Caco-2 (cell line): ENCODE data around the gene NFE2. TPM values are rescaled to one million over a fixed set of nuclear protein-coding genes. Genes with fewer than 3 reads are reported as not detected.

Experiments
- Bru-seq: library from RNA; stranded (reverse); fragments of 400-500 nt; gene quantifications from one replicate; lab custom pipeline; 2021; lab: Mats Ljungman, UMichigan
- BruChase-seq, 2 experiments: library from RNA; stranded (reverse); fragments of 400-500 nt; gene quantifications; one replicate each; lab custom pipeline; 2021; lab: Mats Ljungman, UMichigan
- BruUV-seq: library from RNA; stranded (reverse); fragments of 400-500 nt; replicated peaks from 2 replicates; lab custom pipeline; 2021; lab: Mats Ljungman, UMichigan
- CTCF ChIA-PET: fragments of 300-600 bp; sonication (Branson Sonifier 250); formaldehyde crosslinking; loops from one replicate; lab custom pipeline; 2022; ENCODE audit warnings: antibody characterized with exemption; lab: Charles Lee
- POLR2A ChIA-PET: fragments of 300-600 bp; sonication (Branson Sonifier 250); formaldehyde crosslinking; loops from one replicate; lab custom pipeline; 2022; ENCODE audit warnings: antibody characterized with exemption; lab: Charles Lee
- DNase-seq, 2 experiments: peaks; one replicate each; pipeline versions ENCODE4 v3.0.0 to v3.0.0-alpha.2; 2020 to 2022
- H3K27me3 ChIP-seq: replicated peaks from 2 replicates; pipeline ENCODE4 v1.6.0; 2011; ENCODE audit warnings: low read length; ENCODE audit not compliant: control insufficient read depth, insufficient read depth
- H3K36me3 ChIP-seq: 2 replicates; pipeline ENCODE4 v1.5.1; 2011; ENCODE audit warnings: low read length; ENCODE audit not compliant: control insufficient read depth, insufficient read depth
- H3K4me1 ChIP-seq: fragments of 250-450 bp; sonication (Bioruptor Pico); 2 replicates; pipeline ENCODE4 v1.5.1; 2020; ENCODE audit warnings: mild to moderate bottlenecking
- H3K4me3 ChIP-seq: 2 replicates; pipeline ENCODE4 v1.5.1; 2011; ENCODE audit warnings: low read depth, mild to moderate bottlenecking, control low read depth, low read length
- H3K9me3 ChIP-seq: fragments of 250-450 bp; sonication (Bioruptor Pico); 2 replicates; pipeline ENCODE4 v1.5.1; 2020; ENCODE audit warnings: mild to moderate bottlenecking, moderate library complexity
- H3K27ac Mint-ChIP-seq: one replicate; pipeline ENCODE4 v1.8.0; 2022; ENCODE audit warnings: mixed read lengths; ENCODE audit not compliant: unreplicated experiment
- H3K27me3 Mint-ChIP-seq: one replicate; pipeline ENCODE4 v1.8.0; 2022; ENCODE audit warnings: mixed read lengths; ENCODE audit not compliant: insufficient read depth, unreplicated experiment
- H3K36me3 Mint-ChIP-seq: one replicate; pipeline ENCODE4 v1.8.0; 2022; ENCODE audit warnings: mild to moderate bottlenecking, mixed read lengths; ENCODE audit not compliant: insufficient read depth, unreplicated experiment
- H3K4me1 Mint-ChIP-seq: one replicate; pipeline ENCODE4 v1.8.0; 2022; ENCODE audit warnings: low read depth, mixed read lengths; ENCODE audit not compliant: unreplicated experiment
- H3K4me3 Mint-ChIP-seq: one replicate; pipeline ENCODE4 v1.8.0; 2022; ENCODE audit warnings: mild to moderate bottlenecking, moderate library complexity, mixed read lengths; ENCODE audit not compliant: unreplicated experiment
- H3K9me3 Mint-ChIP-seq: one replicate; pipeline ENCODE4 v1.8.0; 2022; ENCODE audit warnings: mixed read lengths; ENCODE audit not compliant: unreplicated experiment
- CTCF ChIP-seq, 2 experiments: fragments of 200-600 bp in 1 of 2; IDR thresholded peaks; 1 replicate in 1 of 2; 2 replicates in 1 of 2; pipeline versions ENCODE4 v1.5.1 to v1.8.0; 2011 to 2022; ENCODE audit warnings: antibody characterized with exemption in 1 of 2, control low read depth in 1 of 2, inconsistent platforms in 1 of 2, low read depth in 1 of 2, low read length in 1 of 2, mild to moderate bottlenecking in 1 of 2, moderate library complexity in 1 of 2; ENCODE audit not compliant: insufficient read depth in 1 of 2, severe bottlenecking in 1 of 2, unreplicated experiment in 1 of 2
- intact Hi-C: fragments of 100-400 bp; cut with micrococcal nuclease; formaldehyde crosslinking; loops from one replicate; pipeline ENCODE4 v1.10.0; 2022; ENCODE audit not compliant: unreplicated experiment
- long read RNA-seq: library from polyadenylated mRNA; stranded (forward); transcript quantifications from one replicate; pipeline ENCODE4 v2.0.0, GENCODE V29; 2022
- total RNA-seq: library from RNA; stranded (reverse); gene quantifications from 2 replicates; pipeline ENCODE4 v1.2.3, GENCODE V29; 2022

NFE2 gene
- 5.7 and 6.2 TPM in 2 replicates for total RNA-seq
- percentile 48 among the genes with signal in this experiment for Bru-seq, nascent RNA
- percentile 48 among the genes with signal in this experiment for BruChase-seq, experiment 1, labeled RNA remaining after a 2-hour chase
- percentile 43 among the genes with signal in this experiment for BruChase-seq, experiment 2, labeled RNA remaining after a 6-hour chase
- long read RNA-seq, transcript NFE2-202 (3 exons, 1,762 nt): major isoform, 5 of 13 reads
- long read RNA-seq, partial matches to known transcripts: 4 of 13 reads
- long read RNA-seq, other reads (novel, unspliced or antisense): 1 of 13 reads

GRCh38 chr12:54300732-54301427 is at the start of gene NFE2:
Gene NFE2 (minus strand): TSS chr12:54301015. CDS start chr12:54295248, 5,767 bp downstream.
- no TSS peak for BruUV-seq
- TF ChIP-seq CTCF (IDR thresholded peaks at IDR 0.05; ENCODE audit: insufficient read depth in 1 of 2, low read depth in 1 of 2, low read length in 1 of 2, severe bottlenecking in 1 of 2, unreplicated experiment in 1 of 2): no peak
- H3K27ac Mint-ChIP-seq: peak within 1 kb of the TSS; percentile 60
- POLR2A ChIA-PET: interaction anchor here (0.8 to 3.5 kb wide), 5 partner anchors 10 to 42 kb away, joined by 4 to 26 read pairs (median 6); partner anchors contain the start of genes CBX5, COPZ1 and HNRNPA1
- intact Hi-C loops: loop anchor here (1.0 to 5.0 kb wide), 4 partner anchors 21 to 58 kb away; partner anchors contain the start of genes CBX5 and HNRNPA1
- no peaks in the 10 kb centered on the region for H3K27me3 Mint-ChIP-seq
- H3K4me1 Mint-ChIP-seq: peaks cover 42% of the 10 kb centered on the region
- peak; percentile 91 for DNase-seq
- Histone ChIP-seq H3K27me3 (no peaks in the 10 kb centered on the region), H3K4me1 (peaks cover 35% of the 10 kb centered on the region), H3K9me3 (no peaks in the 10 kb centered on the region), H3K36me3 (no peaks in the 10 kb centered on the region), H3K4me3 (peak within 1 kb of the TSS; percentile 59)
- H3K9me3 Mint-ChIP-seq: no peaks in the 10 kb centered on the region
- no peaks in the 10 kb centered on the region for H3K36me3 Mint-ChIP-seq
- CTCF ChIA-PET: interaction anchor here (0.6 to 4.8 kb wide), 9 partner anchors 9 to 295 kb away, joined by 3 to 28 read pairs (median 4); partner anchors contain the start of genes COPZ1 and HNRNPA1
- H3K4me3 Mint-ChIP-seq: peak within 1 kb of the TSS; percentile 79

GRCh38 chr12:54349679-54350078 is 48.9 kb upstream of the NFE2 start:
- no peaks in the 10 kb centered on the region for H3K9me3 ChIP-seq
- CTCF ChIA-PET: no interaction called here
- BruUV-seq: no TSS peak
- no peak for DNase-seq
- intact Hi-C loops: no loop called here
- Mint-ChIP-seq H3K9me3 (no peaks in the 10 kb centered on the region), H3K4me3 (no peak overlapping the region), H3K36me3 (peaks cover 51% of the 10 kb centered on the region), H3K27me3 (no peaks in the 10 kb centered on the region), H3K27ac (no peak overlapping the region), H3K4me1 (peaks cover 2% of the 10 kb centered on the region)
- H3K27me3 ChIP-seq: no peaks in the 10 kb centered on the region
- no peaks in the 10 kb centered on the region for H3K36me3 ChIP-seq
- no peaks in the 10 kb centered on the region for H3K4me1 ChIP-seq
- no peak overlapping the region for H3K4me3 ChIP-seq
- POLR2A ChIA-PET: no interaction called here
- TF ChIP-seq CTCF (IDR thresholded peaks at IDR 0.05; ENCODE audit: insufficient read depth in 1 of 2, low read depth in 1 of 2, low read length in 1 of 2, severe bottlenecking in 1 of 2, unreplicated experiment in 1 of 2): no peak

GRCh38 chr12:54349036-54349435 is 48.2 kb upstream of the NFE2 start:
- no peaks in the 10 kb centered on the region for H3K27me3 Mint-ChIP-seq
- intact Hi-C loops: no loop called here
- H3K36me3 Mint-ChIP-seq: peaks cover 53% of the 10 kb centered on the region
- H3K4me3 Mint-ChIP-seq: no peak overlapping the region
- H3K4me1 ChIP-seq: no peaks in the 10 kb centered on the region
- POLR2A ChIA-PET: no interaction called here
- CTCF ChIA-PET: interaction anchor here (0.6 kb wide), 1 partner anchor 24 kb away, joined by 3 read pairs; the partner anchor contains the start of gene COPZ1
- no peak for DNase-seq
- H3K4me1 Mint-ChIP-seq: no peaks in the 10 kb centered on the region
- no peaks in the 10 kb centered on the region for H3K27me3 ChIP-seq
- no peak overlapping the region for H3K27ac Mint-ChIP-seq
- no peak overlapping the region for H3K4me3 ChIP-seq
- no peaks in the 10 kb centered on the region for H3K36me3 ChIP-seq
- TF ChIP-seq CTCF (IDR thresholded peaks at IDR 0.05; ENCODE audit: insufficient read depth in 1 of 2, low read depth in 1 of 2, low read length in 1 of 2, severe bottlenecking in 1 of 2, unreplicated experiment in 1 of 2): no peak
- no TSS peak for BruUV-seq
- H3K9me3 ChIP-seq: no peaks in the 10 kb centered on the region
- no peaks in the 10 kb centered on the region for H3K9me3 Mint-ChIP-seq
